Measurements from ENCODE around the gene HSD17B2. TPM values are rescaled to one million over a fixed set of nuclear protein-coding genes. Genes with fewer than 3 reads are reported as not detected.

The HSD17B2 gene
- polyA plus RNA-seq, 3 donors = not detected

DNA sequence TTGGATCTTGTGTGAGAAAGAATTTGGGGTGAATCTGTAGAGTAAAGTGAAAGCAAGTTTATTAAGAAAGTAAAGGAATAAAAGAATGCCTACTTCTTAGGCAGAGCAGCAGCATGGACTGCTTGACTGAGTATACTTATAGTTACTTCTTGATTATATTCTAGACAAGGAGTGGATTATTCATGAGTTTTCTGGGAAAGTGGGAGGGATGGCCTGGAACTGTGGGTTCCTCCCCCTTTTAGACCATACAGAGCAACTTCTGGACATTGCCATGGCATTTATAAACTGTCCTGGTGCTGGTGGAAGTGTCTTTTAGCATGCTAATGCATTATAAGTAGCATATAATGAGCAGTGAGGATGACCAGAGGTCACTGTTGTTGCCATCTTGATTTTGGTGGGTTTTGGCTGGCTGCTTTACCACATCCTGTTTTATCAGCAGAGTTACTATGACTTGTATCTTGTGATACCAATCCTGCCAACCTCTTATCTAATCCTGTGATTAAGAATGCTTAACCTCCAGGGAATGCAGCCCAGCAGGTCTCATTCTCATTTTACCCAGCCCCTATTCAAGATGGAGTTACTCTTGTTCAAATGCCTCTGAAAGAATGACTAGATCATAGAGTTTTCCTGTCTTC lies 58.7 kb downstream of the HSD17B2 start:
- Mint-ChIP-seq H3K27ac (no peak overlapping the region), H3K27me3 (ENCODE audit: low read depth in 3 of 3) (peaks cover 5 to 8% (median 6%) of the 10 kb centered on the region in 3 donors), H3K36me3 (no peaks in the 10 kb centered on the region), H3K4me3 (no peak overlapping the region), H3K4me1 (no peaks in the 10 kb centered on the region), H3K9me3 (peaks cover 0 to 5% (median 0%) of the 10 kb centered on the region in 7 donors)
- H3K9ac ChIP-seq (ENCODE audit: insufficient read depth, low read length, poor library complexity, severe bottlenecking) = no peak overlapping the region
- no peaks in the 10 kb centered on the region for H4K20me1 ChIP-seq (ENCODE audit: insufficient read depth, low read length)
- no peak overlapping the region for H3K27ac ChIP-seq (ENCODE audit: low read depth in 1 of 2, low read length in 2 of 2)
- intact Hi-C loops (cut with micrococcal nuclease) = no loop called here
- H3K9me3 ChIP-seq (replicated peaks in 1 of 2; ENCODE audit: control insufficient read depth in 1 of 2, insufficient read depth in 1 of 2, low read length in 2 of 2) = no peaks in the 10 kb centered on the region
- TF ChIP-seq, protein P1, sequence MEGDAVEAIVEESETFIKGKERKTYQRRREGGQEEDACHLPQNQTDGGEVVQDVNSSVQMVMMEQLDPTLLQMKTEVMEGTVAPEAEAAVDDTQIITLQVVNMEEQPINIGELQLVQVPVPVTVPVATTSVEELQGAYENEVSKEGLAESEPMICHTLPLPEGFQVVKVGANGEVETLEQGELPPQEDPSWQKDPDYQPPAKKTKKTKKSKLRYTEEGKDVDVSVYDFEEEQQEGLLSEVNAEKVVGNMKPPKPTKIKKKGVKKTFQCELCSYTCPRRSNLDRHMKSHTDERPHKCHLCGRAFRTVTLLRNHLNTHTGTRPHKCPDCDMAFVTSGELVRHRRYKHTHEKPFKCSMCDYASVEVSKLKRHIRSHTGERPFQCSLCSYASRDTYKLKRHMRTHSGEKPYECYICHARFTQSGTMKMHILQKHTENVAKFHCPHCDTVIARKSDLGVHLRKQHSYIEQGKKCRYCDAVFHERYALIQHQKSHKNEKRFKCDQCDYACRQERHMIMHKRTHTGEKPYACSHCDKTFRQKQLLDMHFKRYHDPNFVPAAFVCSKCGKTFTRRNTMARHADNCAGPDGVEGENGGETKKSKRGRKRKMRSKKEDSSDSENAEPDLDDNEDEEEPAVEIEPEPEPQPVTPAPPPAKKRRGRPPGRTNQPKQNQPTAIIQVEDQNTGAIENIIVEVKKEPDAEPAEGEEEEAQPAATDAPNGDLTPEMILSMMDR (IDR thresholded peaks at IDR 0.05) = no peak
- no peaks in the 10 kb centered on the region for H3K79me2 ChIP-seq (ENCODE audit: insufficient read depth, low read length)
- peaks cover 2 to 3% of the 10 kb centered on the region in 2 donors for H3K27me3 ChIP-seq (ENCODE audit: control insufficient read depth in 2 of 2, insufficient read depth in 2 of 2, low read length in 2 of 2)
- no peaks in the 10 kb centered on the region for H3K36me3 ChIP-seq (replicated peaks in 1 of 2; ENCODE audit: control insufficient read depth in 1 of 2, insufficient read depth in 2 of 2, low read length in 2 of 2)
- no peak overlapping the region for H2AFZ ChIP-seq (ENCODE audit: insufficient read depth, low read depth, low read length, poor library complexity, severe bottlenecking)
- DNase-seq = no peak
- no peak overlapping the region for H3K4me2 ChIP-seq (replicated peaks; ENCODE audit: extremely low read depth, low read length, poor library complexity, severe bottlenecking)
- no peak overlapping the region for H3K4me3 ChIP-seq (replicated peaks in 1 of 3; ENCODE audit: low read depth in 2 of 3, low read length in 3 of 3)
- H3K4me1 ChIP-seq (ENCODE audit: control insufficient read depth in 1 of 2, insufficient read depth in 2 of 2, low read length in 2 of 2) = no peaks in the 10 kb centered on the region

DNA sequence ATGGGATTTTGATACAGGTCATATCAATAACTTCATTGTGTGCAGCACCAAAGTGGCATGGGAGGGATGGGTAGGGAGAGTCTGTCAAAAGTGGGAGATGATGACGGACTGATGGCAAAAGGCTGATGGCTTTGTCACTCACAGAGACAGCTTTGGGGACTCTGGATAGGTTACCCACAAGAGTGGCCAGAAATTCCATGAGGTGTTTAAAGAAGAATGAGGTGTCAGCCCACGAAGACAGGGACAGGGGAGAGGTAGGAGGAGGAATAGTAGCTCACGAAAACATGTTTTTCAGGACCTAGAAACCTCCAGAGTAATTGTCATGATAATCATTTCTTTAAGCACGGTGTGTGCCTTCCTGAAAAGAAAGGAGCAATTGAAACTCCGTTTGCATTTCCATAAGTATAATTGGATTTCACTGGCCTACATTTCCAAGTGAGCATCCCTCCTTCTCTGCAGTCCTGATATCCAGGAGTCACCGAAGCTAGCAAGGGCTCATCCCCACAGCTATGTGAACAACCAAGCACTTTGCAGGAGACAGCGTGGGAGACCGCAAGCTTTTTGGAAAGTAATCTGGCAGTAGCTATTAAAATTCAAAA lies 60.0 kb downstream of the HSD17B2 start:
- Mint-ChIP-seq H3K4me3 (no peak overlapping the region), H3K27me3 (ENCODE audit: low read depth in 3 of 3) (peaks cover 3 to 8% (median 6%) of the 10 kb centered on the region in 3 donors), H3K9me3 (peaks cover 0 to 5% (median 0%) of the 10 kb centered on the region in 7 donors), H3K4me1 (no peaks in the 10 kb centered on the region), H3K36me3 (no peaks in the 10 kb centered on the region), H3K27ac (no peak overlapping the region)
- no peaks in the 10 kb centered on the region for H3K79me2 ChIP-seq (ENCODE audit: insufficient read depth, low read length)
- H2AFZ ChIP-seq (ENCODE audit: insufficient read depth, low read depth, low read length, poor library complexity, severe bottlenecking) = no peak overlapping the region
- intact Hi-C loops (cut with micrococcal nuclease) = no loop called here
- no peaks in the 10 kb centered on the region for H4K20me1 ChIP-seq (ENCODE audit: insufficient read depth, low read length)
- TF ChIP-seq, protein P1 (IDR thresholded peaks at IDR 0.05) = no peak
- no peaks in the 10 kb centered on the region for H3K4me1 ChIP-seq (ENCODE audit: control insufficient read depth in 1 of 2, insufficient read depth in 2 of 2, low read length in 2 of 2)
- H3K9me3 ChIP-seq (replicated peaks in 1 of 2; ENCODE audit: control insufficient read depth in 1 of 2, insufficient read depth in 1 of 2, low read length in 2 of 2) = no peaks in the 10 kb centered on the region
- H3K4me2 ChIP-seq (replicated peaks; ENCODE audit: extremely low read depth, low read length, poor library complexity, severe bottlenecking) = no peak overlapping the region
- no peaks in the 10 kb centered on the region for H3K36me3 ChIP-seq (replicated peaks in 1 of 2; ENCODE audit: control insufficient read depth in 1 of 2, insufficient read depth in 2 of 2, low read length in 2 of 2)
- DNase-seq = no peak
- no peak overlapping the region for H3K27ac ChIP-seq (ENCODE audit: low read depth in 1 of 2, low read length in 2 of 2)
- WGBS (ENCODE audit: insufficient coverage) = 89% methylated on average over 3 of the region's 8 CpGs
- peaks cover 2 to 3% of the 10 kb centered on the region in 2 donors for H3K27me3 ChIP-seq (ENCODE audit: control insufficient read depth in 2 of 2, insufficient read depth in 2 of 2, low read length in 2 of 2)
- no peak overlapping the region for H3K4me3 ChIP-seq (replicated peaks in 1 of 3; ENCODE audit: low read depth in 2 of 3, low read length in 3 of 3)
- no peak overlapping the region for H3K9ac ChIP-seq (ENCODE audit: insufficient read depth, low read length, poor library complexity, severe bottlenecking)
